ENCODE data around the gene DNAAF5. TPM values are rescaled to one million over a fixed set of nuclear protein-coding genes. Genes with fewer than 3 reads are reported as not detected.

Gene DNAAF5
- polyA plus RNA-seq, 1 of the 3 experiments (the other 2 are of a cell fraction) = 58.5 TPM

GRCh38 chr7:776381-776780, 49.9 kb downstream of the DNAAF5 start:
- WGBS (ENCODE audit: low lambda C conversion rate) = 96% methylated on average over 10 of the region's 10 CpGs
- Histone ChIP-seq H3K9me3 (no peaks in the 10 kb centered on the region), H3F3A (replicated peaks; ENCODE audit: insufficient read depth) (peaks cover 36% of the 10 kb centered on the region), H3K9me2 (no peaks in the 10 kb centered on the region), H2AFZ (ENCODE audit: low read depth) (no peak overlapping the region), H3K27me3 (ENCODE audit: insufficient read depth) (no peaks in the 10 kb centered on the region), H3K27ac (ENCODE audit: low read depth in 2 of 2, low read length in 1 of 2) (peak overlapping the region in 1 of 2 experiments; percentile 56; a peak in 2 of 4 replicates), H3K79me2 (ENCODE audit: insufficient read depth) (no peaks in the 10 kb centered on the region; the same call in 1 of the 2 replicates), H3K4me1 (ENCODE audit: control insufficient read depth in 1 of 2, insufficient read depth in 2 of 2, low read depth in 1 of 2, low read length in 1 of 2) (peaks cover 38 to 41% of the 10 kb centered on the region in 2 experiments), H3K4me3 (ENCODE audit: low read depth in 2 of 2, low read length in 1 of 2) (no peak overlapping the region), H4K20me1 (ENCODE audit: insufficient read depth) (no peaks in the 10 kb centered on the region), H3K9ac (no peak overlapping the region), H3K4me2 (no peak overlapping the region), H3K36me3 (replicated peaks in 1 of 2; ENCODE audit: control insufficient read depth in 1 of 2, insufficient read depth in 2 of 2, low read length in 1 of 2) (peaks cover 35 to 56% of the 10 kb centered on the region in 2 experiments)
- ChIA-PET POLR2A (no interaction called here), CTCF (interaction anchor here (0.8 to 7.6 kb wide), 7 partner anchors 11 to 454 kb away, joined by 3 to 67 read pairs (median 5); partner anchors contain the start of gene GET4)
- DNase-seq = no peak
- TF ChIP-seq POLR2AphosphoS5 (IDR thresholded peaks at IDR 0.05; ENCODE audit: low read depth, low read length) (no peak), RXRA (IDR thresholded peaks at IDR 0.05; ENCODE audit: borderline replicate concordance, low read depth) (no peak), FOSL2 (IDR thresholded peaks at IDR 0.05; ENCODE audit: borderline replicate concordance, low read depth) (no peak), ELF1 (IDR thresholded peaks at IDR 0.05) (no peak), NFIC (IDR thresholded peaks at IDR 0.05; ENCODE audit: borderline replicate concordance) (no peak), USF1 (IDR thresholded peaks at IDR 0.05; ENCODE audit: borderline replicate concordance, low read depth) (no peak), IRF3 (IDR thresholded peaks at IDR 0.05; ENCODE audit: low read depth, low read length) (no peak), RCOR1 (IDR thresholded peaks at IDR 0.05; ENCODE audit: low read length) (no peak), FOXM1 (IDR thresholded peaks at IDR 0.05; ENCODE audit: low read depth) (no peak), GABPA (IDR thresholded peaks at IDR 0.05; ENCODE audit: low read depth) (no peak), TAF1 (IDR thresholded peaks at IDR 0.05; ENCODE audit: borderline replicate concordance, low read depth, low read length) (no peak), RAD21 (IDR thresholded peaks at IDR 0.05; ENCODE audit: low read length) (no peak), TCF12 (IDR thresholded peaks at IDR 0.05) (no peak), PBX3 (IDR thresholded peaks at IDR 0.05) (no peak), MAX (IDR thresholded peaks at IDR 0.05; ENCODE audit: low read depth) (no peak), REST (IDR thresholded peaks at IDR 0.05; ENCODE audit: low read depth, low read length) (no peak), CTCF (IDR thresholded peaks at IDR 0.05) (no peak)
